ENCODE data around the gene C21orf58.

The C21orf58 gene

GRCh38 chr21:46371204-46372013 lies 47.7 kb upstream of the C21orf58 start:
- H3K79me2 ChIP-seq (ENCODE audit: insufficient read depth, low read length) = no peaks in the 10 kb centered on the region
- H3K4me3 ChIP-seq (ENCODE audit: low read depth, low read length, poor library complexity, severe bottlenecking) = no peak overlapping the region
- no peaks in the 10 kb centered on the region for H3K27me3 ChIP-seq (ENCODE audit: insufficient read depth, low read length)
- H3K9ac ChIP-seq (ENCODE audit: low read length) = no peak overlapping the region
- no peaks in the 10 kb centered on the region for H3F3A ChIP-seq (ENCODE audit: insufficient read depth, low read length)
- H2AFZ ChIP-seq (ENCODE audit: low read length) = no peak overlapping the region
- no peaks in the 10 kb centered on the region for H4K20me1 ChIP-seq (ENCODE audit: insufficient read depth, low read length)
- H3K4me1 ChIP-seq (ENCODE audit: insufficient read depth, low read length, severe bottlenecking) = peaks cover 5% of the 10 kb centered on the region
- no peak overlapping the region for H3K27ac ChIP-seq (ENCODE audit: low read depth, low read length, poor library complexity, severe bottlenecking)
- TF ChIP-seq CTCF (IDR thresholded peaks at IDR 0.05; ENCODE audit: low read length) (no peak), EZH2 (IDR thresholded peaks at IDR 0.05; ENCODE audit: borderline replicate concordance, low read length) (no peak)
- no peaks in the 10 kb centered on the region for H3K9me3 ChIP-seq (ENCODE audit: low read length)
- no peak overlapping the region for H3K4me2 ChIP-seq (ENCODE audit: low read length)
- H3K36me3 ChIP-seq (ENCODE audit: insufficient read depth, low read length) = peaks cover 50% of the 10 kb centered on the region
- no peaks in the 10 kb centered on the region for H3K9me2 ChIP-seq (ENCODE audit: low read depth, low read length)

GRCh38 chr21:46369520-46370235 lies 46.0 kb upstream of the C21orf58 start:
- Histone ChIP-seq H3K4me1 (ENCODE audit: insufficient read depth, low read length, severe bottlenecking) (peaks cover 5% of the 10 kb centered on the region), H3K9ac (ENCODE audit: low read length) (no peak overlapping the region), H3K79me2 (ENCODE audit: insufficient read depth, low read length) (no peaks in the 10 kb centered on the region), H3K9me3 (ENCODE audit: low read length) (no peaks in the 10 kb centered on the region), H3F3A (ENCODE audit: insufficient read depth, low read length) (no peaks in the 10 kb centered on the region), H3K36me3 (ENCODE audit: insufficient read depth, low read length) (peaks cover 61% of the 10 kb centered on the region), H3K27me3 (ENCODE audit: insufficient read depth, low read length) (no peaks in the 10 kb centered on the region), H4K20me1 (ENCODE audit: insufficient read depth, low read length) (no peaks in the 10 kb centered on the region), H3K9me2 (ENCODE audit: low read depth, low read length) (no peaks in the 10 kb centered on the region), H3K4me3 (ENCODE audit: low read depth, low read length, poor library complexity, severe bottlenecking) (no peak overlapping the region), H2AFZ (ENCODE audit: low read length) (no peak overlapping the region), H3K27ac (ENCODE audit: low read depth, low read length, poor library complexity, severe bottlenecking) (no peak overlapping the region), H3K4me2 (ENCODE audit: low read length) (no peak overlapping the region)
- no peak for TF ChIP-seq CTCF (IDR thresholded peaks at IDR 0.05; ENCODE audit: low read length)
- no peak for TF ChIP-seq EZH2 (IDR thresholded peaks at IDR 0.05; ENCODE audit: borderline replicate concordance, low read length)

- Histone ChIP-seq H3K9me2 (ENCODE audit: low read depth, low read length) (no peaks in the 10 kb centered on the region), H3K79me2 (ENCODE audit: insufficient read depth, low read length) (no peaks in the 10 kb centered on the region), H3K9me3 (ENCODE audit: low read length) (no peaks in the 10 kb centered on the region), H4K20me1 (ENCODE audit: insufficient read depth, low read length) (no peaks in the 10 kb centered on the region), H2AFZ (ENCODE audit: low read length) (no peak overlapping the region), H3K36me3 (ENCODE audit: insufficient read depth, low read length) (peaks cover 66% of the 10 kb centered on the region), H3K27me3 (ENCODE audit: insufficient read depth, low read length) (no peaks in the 10 kb centered on the region), H3K27ac (ENCODE audit: low read depth, low read length, poor library complexity, severe bottlenecking) (no peak overlapping the region), H3F3A (ENCODE audit: insufficient read depth, low read length) (no peaks in the 10 kb centered on the region), H3K4me2 (ENCODE audit: low read length) (no peak overlapping the region), H3K9ac (ENCODE audit: low read length) (no peak overlapping the region), H3K4me3 (ENCODE audit: low read depth, low read length, poor library complexity, severe bottlenecking) (no peak overlapping the region), H3K4me1 (ENCODE audit: insufficient read depth, low read length, severe bottlenecking) (peaks cover 5% of the 10 kb centered on the region)
- TF ChIP-seq CTCF (IDR thresholded peaks at IDR 0.05; ENCODE audit: low read length) (no peak), EZH2 (IDR thresholded peaks at IDR 0.05; ENCODE audit: borderline replicate concordance, low read length) (no peak)
Observed at GRCh38 chr21:46368533-46369285, 45.0 kb upstream of the C21orf58 start.

All from OCI-LY1 (cell line).